CD4-positive, alpha-beta T cell treated with Interleukin-15 for 1 hour (primary cell): ENCODE data around the gene SLAMF1.
A peak's percentile ranks its signal among the peaks of the same experiment; 100 is the strongest.

ENCODE experiments used
- DNase-seq: peaks from one replicate; pipeline ENCODE4 v3.0.0-alpha.2; 2020

SLAMF1 gene

DNA sequence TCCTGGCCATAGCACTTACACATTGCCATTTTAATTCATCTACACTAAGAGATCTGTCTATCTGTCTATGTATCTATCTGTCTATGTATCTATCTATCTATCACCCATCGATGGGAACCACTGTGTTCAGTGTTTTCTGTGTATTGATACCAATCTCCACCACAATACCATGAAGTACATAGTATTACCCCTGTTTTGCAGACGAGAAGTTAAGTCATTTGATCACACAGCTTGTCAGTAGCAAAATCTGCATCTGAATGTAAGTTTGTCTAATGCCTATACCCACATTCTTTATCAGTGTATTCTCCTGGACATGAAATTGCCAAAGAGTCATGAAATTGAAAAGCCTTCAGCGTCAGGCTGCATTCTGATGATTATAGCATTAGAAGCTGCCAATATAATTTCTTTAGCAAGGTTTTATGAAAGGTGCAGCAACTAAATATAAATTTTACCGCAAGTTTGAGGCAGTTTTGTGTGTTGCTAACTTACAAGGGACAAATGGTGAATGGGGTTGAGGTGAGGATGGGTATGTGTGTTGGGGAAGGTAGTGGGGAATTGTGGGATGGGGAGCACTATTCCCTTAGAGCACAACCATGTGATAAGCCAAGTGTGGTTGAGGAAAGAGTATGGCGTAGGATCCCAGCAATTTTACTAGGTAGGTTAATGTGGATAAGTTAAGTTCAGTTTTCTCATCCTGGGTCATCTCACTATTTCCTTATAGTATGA is 24.2 kb downstream of the SLAMF1 start:
- DNase-seq, result no peak

GRCh38 chr1:160621633-160622413 is 25.0 kb downstream of the SLAMF1 start:
- DNase-seq, result no peak

- DNase-seq, result peak; percentile 21
Observed at GRCh38 chr1:160620942-160621632, 25.8 kb downstream of the SLAMF1 start.

- no peak for DNase-seq
Observed at GRCh38 chr1:160619742-160620277, 27.0 kb downstream of the SLAMF1 start.

GRCh38 chr1:160618763-160619274 is 28.0 kb downstream of the SLAMF1 start:
- DNase-seq, result no peak

DNA sequence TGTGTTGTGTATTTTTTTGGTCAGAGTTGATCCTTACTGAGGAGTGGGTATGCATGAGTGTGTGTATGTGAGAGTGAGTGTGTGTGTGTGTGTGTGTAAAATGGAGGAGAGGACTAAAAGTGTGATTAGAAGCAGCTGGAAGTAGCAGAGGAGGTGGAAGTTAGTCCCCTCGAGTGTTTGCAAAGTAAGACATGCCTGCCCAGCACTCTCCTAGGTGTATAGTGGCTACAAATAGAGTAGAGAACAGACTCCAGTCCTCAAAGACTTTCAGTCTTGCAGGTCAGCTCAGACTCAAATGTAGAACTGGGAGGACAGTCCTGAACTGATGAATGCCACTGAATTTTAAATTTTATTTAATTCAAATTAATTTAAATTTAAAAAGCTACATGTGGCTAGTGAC is 28.5 kb downstream of the SLAMF1 start:
- no peak for DNase-seq

DNA sequence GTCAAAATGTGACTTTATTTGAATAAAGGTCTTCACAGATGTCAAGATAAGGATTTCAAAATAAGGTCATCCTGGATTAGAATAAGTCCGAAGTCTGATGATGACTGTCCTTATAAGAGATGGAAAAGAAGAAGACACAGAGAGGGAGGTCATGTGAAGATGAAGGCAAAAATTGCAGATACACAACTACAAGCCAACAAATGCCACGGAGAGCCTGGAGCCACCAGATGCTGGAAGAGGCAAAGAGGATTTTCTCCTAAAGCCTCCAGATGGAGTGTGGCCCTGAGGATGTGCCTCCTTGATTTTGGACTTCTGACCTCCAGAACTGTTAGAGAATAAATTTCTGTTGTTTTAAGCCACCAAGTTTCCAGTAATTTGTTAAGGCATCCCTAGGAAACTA is 31.2 kb downstream of the SLAMF1 start:
- DNase-seq, result no peak

- no peak for DNase-seq
Observed at GRCh38 chr1:160614410-160614809, 32.4 kb downstream of the SLAMF1 start.

DNA sequence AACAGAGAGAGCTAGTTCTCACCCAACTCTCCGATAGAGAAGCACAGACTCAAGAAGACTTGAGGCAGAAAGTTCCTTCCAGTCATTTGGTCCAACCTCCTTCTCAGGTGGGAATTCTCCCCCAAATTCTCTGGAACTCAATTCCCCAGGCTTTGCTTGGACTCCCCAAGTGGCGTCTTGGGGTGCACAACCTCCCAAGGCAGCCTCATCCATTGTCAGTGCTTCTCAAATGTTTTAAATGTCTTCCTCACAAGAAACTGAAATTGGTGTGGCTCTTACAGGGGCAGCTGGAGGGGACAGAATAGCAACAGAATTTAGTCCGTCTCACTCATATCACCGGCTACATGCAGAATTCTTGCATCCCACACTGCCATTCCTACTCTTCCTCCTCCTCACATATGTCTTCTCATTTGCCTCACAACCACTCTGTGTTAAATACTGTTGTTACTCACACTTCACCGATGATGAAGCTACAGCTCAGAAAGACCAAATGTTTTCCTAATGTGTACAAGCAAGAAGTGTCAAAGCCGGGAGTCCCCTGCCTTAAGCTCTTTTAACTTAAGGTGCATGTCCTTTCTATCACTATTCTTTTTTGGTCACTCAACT is 34.1 kb downstream of the SLAMF1 start:
- DNase-seq, result no peak

GRCh38 chr1:160610569-160611242 is 36.1 kb downstream of the SLAMF1 start:
- no peak for DNase-seq

- DNase-seq, result no peak
Observed at GRCh38 chr1:160608941-160609340, 37.9 kb downstream of the SLAMF1 start.

DNA sequence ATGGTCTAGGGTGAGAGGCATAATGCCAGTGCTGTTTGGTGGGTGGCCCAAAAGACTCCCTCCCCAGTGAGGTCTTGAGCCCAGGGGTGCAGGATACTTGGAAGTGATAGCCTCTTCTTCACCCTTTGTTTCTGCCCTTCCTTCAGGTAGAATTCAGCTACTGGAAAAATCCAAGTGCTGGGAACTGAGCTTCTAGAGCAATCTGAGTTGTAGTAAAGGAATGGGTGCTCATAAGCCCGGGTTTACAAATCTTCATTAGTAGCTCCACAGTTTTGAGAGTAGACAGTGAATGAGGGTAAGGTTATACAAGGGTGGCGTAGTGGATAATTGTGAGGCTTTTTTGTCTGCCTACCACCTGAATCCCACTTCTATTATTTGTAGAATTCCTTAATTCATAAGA is 38.3 kb downstream of the SLAMF1 start:
- DNase-seq, result no peak

GRCh38 chr1:160608057-160608456 is 38.8 kb downstream of the SLAMF1 start:
- no peak for DNase-seq

GRCh38 chr1:160607672-160608032 is 39.2 kb downstream of the SLAMF1 start:
- DNase-seq, result no peak

DNA sequence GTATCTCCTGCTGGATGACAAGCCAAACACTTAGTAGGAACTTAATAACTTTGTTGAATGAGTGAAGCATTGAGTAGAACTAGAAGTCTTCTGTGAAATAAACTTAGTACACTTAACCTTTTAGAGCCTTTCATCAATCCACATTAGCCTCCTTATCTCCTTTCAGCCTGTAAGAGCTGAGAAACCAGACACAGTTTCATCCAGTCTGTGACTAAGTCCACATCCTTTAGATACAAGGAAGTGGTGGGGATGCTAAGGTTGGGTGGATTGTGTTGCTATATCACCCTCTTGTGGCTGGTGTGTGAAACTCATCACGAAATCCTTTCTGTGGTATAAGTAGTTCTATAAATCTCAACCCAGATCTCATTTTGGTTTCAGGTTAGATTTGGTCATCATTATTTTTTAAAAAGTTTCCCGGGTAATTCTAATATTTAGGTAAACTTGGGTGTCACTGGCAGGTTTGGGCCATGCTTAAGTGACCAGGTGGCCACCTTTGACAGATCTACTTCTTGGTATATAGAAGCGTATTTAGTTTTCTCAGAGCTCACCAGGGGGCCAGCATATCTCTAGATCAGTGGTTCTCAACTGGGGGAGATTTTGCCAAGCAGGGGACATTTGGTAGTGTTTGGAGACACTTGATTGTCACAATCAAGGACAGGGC is 39.7 kb downstream of the SLAMF1 start:
- peak; percentile 81 for DNase-seq

DNA sequence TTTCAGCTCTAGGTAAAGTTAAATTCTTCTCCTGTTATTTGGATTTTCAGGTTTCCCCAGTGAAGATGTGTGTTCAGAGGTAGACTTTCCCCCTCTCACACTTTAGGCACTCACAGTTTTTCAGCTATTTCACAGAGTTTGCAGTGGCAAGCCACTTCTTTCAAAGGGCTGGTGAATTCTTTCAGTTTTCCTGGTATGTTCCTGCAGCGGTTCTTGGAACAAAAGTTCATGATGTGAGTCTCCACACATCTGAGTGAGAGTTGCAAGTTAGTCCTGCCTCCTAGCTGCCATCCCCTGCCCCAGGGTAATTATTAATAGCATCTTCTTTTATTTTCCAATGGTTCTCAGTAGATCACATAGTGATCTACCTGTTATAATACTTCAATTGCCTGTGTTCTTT is 40.2 kb downstream of the SLAMF1 start:
- no peak for DNase-seq

DNA sequence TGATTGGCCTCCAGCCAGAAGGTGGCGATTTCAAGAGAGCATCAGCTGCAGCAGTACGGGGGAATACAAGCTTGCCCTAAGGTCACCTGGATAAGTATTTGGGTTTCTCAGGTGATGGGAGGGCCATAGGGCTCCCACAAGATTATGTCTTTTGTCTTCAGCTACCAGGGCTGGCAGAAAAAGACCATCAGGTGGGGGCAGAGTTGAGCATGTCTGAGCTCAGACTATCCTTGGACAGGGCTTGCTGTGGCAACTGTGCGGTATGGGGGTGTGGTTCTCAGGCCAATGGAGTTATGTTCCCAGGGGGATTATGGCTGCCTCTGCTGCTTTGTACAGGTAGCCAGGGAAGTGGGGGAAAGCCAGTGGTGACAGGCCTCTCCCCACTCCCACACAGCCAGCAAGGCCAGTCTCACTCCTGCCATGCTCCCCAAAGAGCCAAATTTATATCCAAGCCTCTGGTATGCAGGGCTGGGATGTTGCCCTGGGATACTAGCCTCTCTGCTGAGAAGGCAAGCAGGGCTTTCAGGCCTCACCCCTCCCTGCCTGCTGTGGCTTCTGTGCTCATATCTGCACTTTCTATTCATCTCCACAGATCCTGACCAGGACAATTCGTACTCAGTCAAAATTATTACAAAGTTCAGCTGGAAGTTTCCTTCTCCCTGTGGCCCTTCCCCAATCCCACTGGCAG is 40.9 kb downstream of the SLAMF1 start:
- DNase-seq, result no peak

DNA sequence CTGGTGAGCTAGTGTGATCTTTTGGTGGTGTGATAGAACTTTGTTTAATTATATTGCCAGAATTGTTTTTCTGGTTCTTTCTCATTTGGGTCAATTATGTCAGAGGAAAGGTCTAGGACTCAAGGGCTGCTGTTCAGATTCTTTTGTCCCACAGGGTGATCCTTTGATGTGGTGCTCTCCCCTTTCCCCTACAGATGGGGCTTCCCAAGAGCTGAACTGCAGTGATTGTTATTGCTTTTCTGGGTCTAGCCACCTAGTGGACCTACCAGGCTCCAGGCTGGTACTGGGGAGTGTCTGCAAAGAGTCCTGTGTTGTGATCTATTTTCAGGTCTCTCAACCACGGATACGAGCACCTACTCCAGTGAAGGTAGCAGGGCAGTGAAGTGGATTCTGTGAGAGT is 41.6 kb downstream of the SLAMF1 start:
- no peak for DNase-seq

DNA sequence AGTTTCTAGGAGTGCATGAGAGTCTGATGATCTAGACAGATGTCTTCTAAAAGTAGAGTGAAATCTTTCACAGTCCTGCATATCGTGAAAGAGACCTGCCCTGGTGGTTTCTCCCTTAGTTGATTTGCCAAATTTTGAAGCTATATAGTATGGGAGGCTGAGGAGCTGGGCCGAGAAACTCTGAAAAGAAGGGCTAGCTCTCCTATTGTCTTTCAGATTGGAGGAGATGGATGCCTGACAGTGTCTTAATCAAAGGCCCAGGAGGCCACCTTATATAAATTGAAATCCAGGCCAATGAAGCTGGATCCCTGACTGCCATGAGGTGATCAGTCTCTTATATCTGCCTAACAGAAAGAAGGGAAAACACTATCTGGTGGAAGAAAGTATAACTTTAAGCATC is 49.1 kb downstream of the SLAMF1 start:
- DNase-seq, result no peak

DNA sequence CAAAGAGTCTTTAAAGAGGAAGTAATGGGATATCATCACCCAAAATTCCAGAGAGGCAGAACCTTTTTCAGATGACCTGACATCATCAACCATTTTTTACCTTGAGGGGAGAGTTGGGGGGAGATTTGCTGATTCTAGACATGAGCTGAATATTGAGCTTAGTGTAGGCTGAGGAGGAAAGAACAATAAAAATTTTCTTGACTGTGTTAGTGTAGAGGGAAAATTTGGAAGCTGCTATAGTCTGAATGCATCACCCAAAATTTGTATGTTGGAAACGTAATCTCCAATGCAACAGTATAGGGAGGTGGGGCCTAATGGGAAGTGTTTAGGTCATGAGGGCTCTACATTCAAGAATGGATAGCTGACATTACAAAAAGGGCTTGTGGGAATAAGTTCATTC is 49.8 kb downstream of the SLAMF1 start:
- no peak for DNase-seq

GRCh38 chr1:160590488-160590887 is 56.4 kb downstream of the SLAMF1 start:
- no peak for DNase-seq
